MM.1S (cell line): Measurements from ENCODE around the gene RAB12.

Experiments
- DNase-seq: peaks from one replicate; pipeline ENCODE4 v3.0.0-alpha.2; 2015
- H2AFZ ChIP-seq: fragments of 300-600 bp; sonication (generic); 2 replicates; pipeline ENCODE4 v1.6.0; 2016; ENCODE audit warnings: antibody characterized with exemption, low read length
- H3F3A ChIP-seq: fragments of 300-600 bp; sonication (generic); 2 replicates; pipeline ENCODE4 v1.6.1; 2016; ENCODE audit warnings: mild to moderate bottlenecking, antibody characterized with exemption, low read length, moderate library complexity, mixed read lengths; ENCODE audit not compliant: insufficient read depth
- H3K27ac ChIP-seq: fragments of 300-600 bp; sonication (generic); 2 replicates; pipeline ENCODE4 v1.5.1; 2016; ENCODE audit warnings: mild to moderate bottlenecking, low read length
- H3K27me3 ChIP-seq: fragments of 300-600 bp; sonication (generic); replicated peaks from 2 replicates; pipeline ENCODE4 v1.6.0; 2016; ENCODE audit warnings: low read length; ENCODE audit not compliant: insufficient read depth
- H3K36me3 ChIP-seq: fragments of 300-600 bp; sonication (generic); replicated peaks from 2 replicates; pipeline ENCODE4 v1.6.1; 2016; ENCODE audit warnings: mild to moderate bottlenecking, low read length, mixed read lengths; ENCODE audit not compliant: insufficient read depth
- H3K4me1 ChIP-seq: fragments of 300-600 bp; sonication (generic); 2 replicates; pipeline ENCODE4 v1.6.1; 2016; ENCODE audit warnings: low read length, mixed read lengths
- H3K4me2 ChIP-seq: fragments of 300-600 bp; sonication (generic); 2 replicates; pipeline ENCODE4 v1.6.0; 2016; ENCODE audit warnings: low read depth, low read length
- H3K4me3 ChIP-seq: fragments of 300-600 bp; sonication (generic); 2 replicates; pipeline ENCODE4 v1.5.1; 2016; ENCODE audit warnings: low read length, mixed read lengths
- H3K79me2 ChIP-seq: fragments of 300-600 bp; sonication (generic); 2 replicates; pipeline ENCODE4 v1.6.1; 2016; ENCODE audit warnings: mixed run types, low read length, mixed read lengths
- H3K9ac ChIP-seq: fragments of 300-600 bp; sonication (generic); 2 replicates; pipeline ENCODE4 v1.6.1; 2016; ENCODE audit warnings: low read length, mixed read lengths
- H3K9me2 ChIP-seq: fragments of 300-600 bp; sonication (generic); replicated peaks from 2 replicates; pipeline ENCODE4 v1.6.1; 2016; ENCODE audit warnings: mild to moderate bottlenecking, low read length, mixed read lengths; ENCODE audit not compliant: insufficient read depth
- H3K9me3 ChIP-seq: fragments of 300-600 bp; sonication (generic); replicated peaks from 2 replicates; pipeline ENCODE4 v1.6.1; 2016; ENCODE audit warnings: mild to moderate bottlenecking, low read length, mixed read lengths; ENCODE audit not compliant: insufficient read depth
- H4K20me1 ChIP-seq: fragments of 300-600 bp; sonication (generic); 2 replicates; pipeline ENCODE4 v1.6.1; 2016; ENCODE audit warnings: mild to moderate bottlenecking, low read length, moderate library complexity, mixed read lengths; ENCODE audit not compliant: insufficient read depth
- CTCF ChIP-seq: fragments of 300-600 bp; sonication (generic); IDR thresholded peaks from 2 replicates; pipeline ENCODE4 v1.5.1; 2016; ENCODE audit warnings: antibody characterized with exemption, low read length, mixed read lengths
- EZH2 ChIP-seq: fragments of 300-600 bp; sonication (generic); optimal IDR thresholded peaks from 2 replicates; pipeline ENCODE3; 2017; ENCODE audit warnings: low read depth, mild to moderate bottlenecking, antibody characterized with exemption, low read length, mixed read lengths
- EZH2phosphoT487 ChIP-seq: fragments of 300-600 bp; sonication (generic); IDR thresholded peaks from 2 replicates; pipeline ENCODE4 v1.6.1; 2018; ENCODE audit warnings: antibody characterized with exemption, low read length

The RAB12 gene

DNA sequence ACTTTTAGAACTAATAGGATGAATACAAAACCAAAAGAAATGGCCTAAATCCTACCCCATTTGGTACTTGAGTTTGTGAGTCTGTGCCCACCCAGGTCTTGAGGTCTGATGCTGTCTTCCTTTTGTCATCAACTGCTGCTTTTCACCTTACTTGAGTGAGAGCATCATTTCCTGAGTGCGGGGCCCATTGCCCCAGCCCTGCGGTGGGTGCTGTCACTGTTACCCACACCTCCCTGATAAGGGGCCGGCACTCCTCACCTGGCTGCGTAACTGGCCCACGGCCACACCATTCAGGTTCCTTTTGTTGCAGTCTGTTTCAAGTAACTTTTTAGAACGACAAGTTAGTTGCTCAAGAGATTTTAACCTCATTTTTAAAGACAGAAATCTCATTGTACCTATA, 25.3 kb downstream of the RAB12 start:
- no peak for DNase-seq
- Histone ChIP-seq H3K9ac (no peak overlapping the region), H3K4me3 (no peak overlapping the region), H3K27ac (no peak overlapping the region), H3F3A (no peaks in the 10 kb centered on the region; the same call in 1 of the 2 replicates), H2AFZ (no peak overlapping the region), H3K27me3 (no peaks in the 10 kb centered on the region), H3K36me3 (peaks cover 21% of the 10 kb centered on the region), H4K20me1 (no peaks in the 10 kb centered on the region), H3K4me1 (no peaks in the 10 kb centered on the region), H3K4me2 (no peak overlapping the region), H3K9me2 (no peaks in the 10 kb centered on the region), H3K9me3 (no peaks in the 10 kb centered on the region), H3K79me2 (peaks cover 29% of the 10 kb centered on the region)
- TF ChIP-seq EZH2 (no peak), CTCF (no peak), EZH2phosphoT487 (no peak)

DNA sequence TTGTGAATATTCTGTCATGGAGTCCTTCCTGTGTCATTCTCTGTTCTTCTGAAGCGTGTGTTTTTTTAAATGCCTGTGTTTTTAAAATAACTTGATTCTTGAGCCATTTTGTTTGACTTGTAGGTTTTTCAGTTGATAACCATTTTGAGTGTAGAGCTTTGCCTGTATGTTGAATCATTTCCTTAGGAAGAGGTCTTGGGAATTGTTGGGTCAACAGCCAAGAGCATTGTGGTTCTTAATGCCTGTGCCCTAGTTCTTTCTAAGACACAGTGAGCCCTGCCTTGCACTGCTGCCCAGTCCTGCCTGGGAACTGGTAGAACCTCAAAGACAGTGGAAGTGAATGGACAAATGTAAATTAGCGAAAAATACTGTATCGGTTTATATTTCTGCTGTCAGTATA, 25.9 kb downstream of the RAB12 start:
- H3K27ac ChIP-seq, result no peak overlapping the region
- H4K20me1 ChIP-seq, result no peaks in the 10 kb centered on the region
- no peak overlapping the region for H3K4me2 ChIP-seq
- H3K9me3 ChIP-seq, result no peaks in the 10 kb centered on the region
- no peaks in the 10 kb centered on the region for H3K27me3 ChIP-seq
- no peak for DNase-seq
- no peak for TF ChIP-seq EZH2phosphoT487
- TF ChIP-seq CTCF, result no peak
- no peak for TF ChIP-seq EZH2
- no peaks in the 10 kb centered on the region for H3K9me2 ChIP-seq
- no peak overlapping the region for H3K9ac ChIP-seq
- H3F3A ChIP-seq, result no peaks in the 10 kb centered on the region; the same call in 1 of the 2 replicates
- H3K4me1 ChIP-seq, result no peaks in the 10 kb centered on the region
- H3K4me3 ChIP-seq, result no peak overlapping the region
- H2AFZ ChIP-seq, result no peak overlapping the region
- peaks cover 23% of the 10 kb centered on the region for H3K79me2 ChIP-seq
- H3K36me3 ChIP-seq, result peaks cover 21% of the 10 kb centered on the region

- Histone ChIP-seq H2AFZ (no peak overlapping the region), H3F3A (no peaks in the 10 kb centered on the region; the same call in 1 of the 2 replicates), H3K27me3 (no peaks in the 10 kb centered on the region), H3K79me2 (0 out of 2 replicates have a peak, but pooled peaks cover 5% of the 10 kb centered on the region), H3K9me3 (no peaks in the 10 kb centered on the region), H3K4me3 (no peak overlapping the region), H3K9me2 (no peaks in the 10 kb centered on the region), H3K36me3 (peaks cover 4% of the 10 kb centered on the region), H3K9ac (no peak overlapping the region), H3K27ac (no peak overlapping the region), H3K4me1 (no peaks in the 10 kb centered on the region), H4K20me1 (no peaks in the 10 kb centered on the region), H3K4me2 (no peak overlapping the region)
- no peak for TF ChIP-seq EZH2
- TF ChIP-seq EZH2phosphoT487, result no peak
- no peak for TF ChIP-seq CTCF
- DNase-seq, result no peak
These were observed 30.5 kb downstream of the RAB12 start for GRCh38 chr18:8639762-8640161.
